Hepatocyte (in vitro differentiated cells): ENCODE results near the gene MEN1.

Source experiments
- CTCF ChIP-seq: fragments of 200-600 bp; sonication (generic); IDR thresholded peaks from 2 replicates; pipeline ENCODE4 v1.5.1; 2016; ENCODE audit warnings: antibody characterized with exemption, mild to moderate bottlenecking; ENCODE audit not compliant: poor library complexity
- EZH2 ChIP-seq: fragments of 200-600 bp; sonication (generic); IDR thresholded peaks from 2 replicates; pipeline ENCODE4 v1.6.1; 2016; ENCODE audit warnings: antibody characterized with exemption, mild to moderate bottlenecking, borderline replicate concordance
- EZH2phosphoT487 ChIP-seq: fragments of 200-600 bp; sonication (generic); IDR thresholded peaks from one replicate; pipeline ENCODE4 v1.6.1; 2018; ENCODE audit warnings: antibody characterized with exemption, mild to moderate bottlenecking, low read depth, moderate library complexity; ENCODE audit not compliant: unreplicated experiment, severe bottlenecking

- no peak for TF ChIP-seq CTCF
- TF ChIP-seq EZH2: no peak
- no peak for TF ChIP-seq EZH2phosphoT487
Observed at GRCh38 chr11:64754919-64755662, 55.3 kb downstream of the MEN1 start.
